Measurements from ENCODE around the gene AZIN2. TPM values are rescaled to one million over a fixed set of nuclear protein-coding genes. Genes with fewer than 3 reads are reported as not detected.
A peak's percentile ranks its signal among the peaks of the same experiment; 100 is the strongest.
"Not testable (repeated sequence)": the region's sequence is repeated elsewhere in the genome, so short reads cannot be mapped to it uniquely, and the experiment has no call there.

AZIN2 gene
- total RNA-seq, 1 donor from 2014 or later, result 6.2 TPM

DNA sequence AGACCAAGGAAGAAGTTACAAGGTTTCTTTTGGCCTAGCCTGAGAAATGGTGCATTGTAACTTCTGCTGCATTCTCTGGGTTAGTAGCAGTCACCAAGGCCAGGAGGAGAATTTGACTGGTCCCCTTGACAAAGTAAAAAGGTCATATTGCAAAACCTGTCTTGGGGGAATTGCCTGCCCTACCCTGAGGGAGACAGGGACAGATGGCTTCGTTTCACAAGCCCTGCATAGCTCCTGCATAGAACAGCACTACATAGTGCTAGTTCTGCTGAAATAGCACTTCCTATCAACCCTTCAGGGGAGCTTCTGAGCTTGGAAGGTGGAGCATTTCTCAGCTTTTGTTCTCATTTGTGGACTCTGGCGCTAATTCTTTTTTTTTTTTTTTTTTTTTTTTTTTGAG is 23.9 kb upstream of the AZIN2 start:
- DNase-seq (ENCODE audit: low spot score), result no peak

DNA sequence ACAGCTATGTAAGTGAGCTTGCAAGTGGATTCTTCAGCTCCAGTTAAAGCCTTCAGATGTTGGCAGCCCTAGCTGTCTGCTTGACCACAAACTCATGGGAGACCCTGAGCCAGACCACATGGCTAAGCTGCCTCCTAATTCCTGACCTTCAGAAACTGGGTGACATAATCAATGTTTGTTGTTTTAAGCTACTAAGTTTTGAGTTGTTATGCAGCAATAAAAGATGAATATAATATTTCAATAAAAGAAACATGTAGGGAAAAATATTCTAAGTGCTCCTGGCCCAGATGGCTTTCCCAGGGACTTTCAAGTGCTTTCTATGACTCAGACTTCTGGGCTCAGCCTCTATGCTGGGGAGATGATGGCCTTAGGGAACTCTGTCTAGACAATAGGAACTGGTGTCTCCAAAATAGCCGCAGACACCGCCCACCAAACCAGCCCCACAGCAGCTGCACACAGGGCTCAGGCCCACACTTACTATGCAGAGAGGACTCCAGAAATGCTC is 20.3 kb upstream of the AZIN2 start:
- DNase-seq (ENCODE audit: low spot score), result peak; percentile 18

DNA sequence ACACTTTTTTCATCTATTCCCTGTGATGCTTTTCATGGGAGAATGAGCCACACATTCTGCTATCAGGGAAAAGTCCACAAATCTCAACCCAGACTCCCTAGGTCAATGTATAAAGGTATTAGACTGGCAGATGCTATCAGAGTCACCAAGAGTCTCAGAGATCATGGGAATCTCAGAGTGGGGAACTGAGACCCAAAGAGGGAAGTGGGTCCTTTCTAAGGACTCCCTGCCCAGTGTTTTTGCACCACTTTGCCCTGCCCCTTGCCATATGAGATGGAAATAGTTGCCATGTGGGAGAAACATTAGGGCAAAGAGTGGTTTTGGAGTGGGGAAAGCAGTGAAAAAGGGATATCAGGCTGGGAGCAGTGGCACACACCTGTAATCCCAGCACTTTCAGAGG is 19.1 kb upstream of the AZIN2 start:
- DNase-seq (ENCODE audit: low spot score), result no peak

DNA sequence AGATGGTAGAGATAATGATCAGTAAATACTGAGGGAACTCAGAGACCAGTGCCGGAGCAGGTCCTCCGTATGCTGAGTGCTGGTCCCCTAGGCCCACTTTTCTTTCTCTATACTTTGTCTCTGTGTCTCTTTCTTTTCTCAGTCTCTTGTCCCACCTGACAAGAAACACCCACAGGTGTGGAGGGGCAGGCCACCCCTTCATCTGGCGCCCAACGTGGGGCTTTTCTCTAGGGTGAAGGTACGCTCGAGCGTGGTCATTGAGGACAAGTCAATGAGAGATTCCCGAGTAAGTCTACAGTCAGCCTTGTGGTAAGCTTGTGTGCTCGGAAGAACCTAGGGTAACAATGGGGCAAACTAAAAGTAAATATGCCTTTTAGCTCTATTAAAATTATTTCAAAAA is 16.7 kb upstream of the AZIN2 start:
- not testable (repeated sequence) for DNase-seq (ENCODE audit: low spot score)

DNA sequence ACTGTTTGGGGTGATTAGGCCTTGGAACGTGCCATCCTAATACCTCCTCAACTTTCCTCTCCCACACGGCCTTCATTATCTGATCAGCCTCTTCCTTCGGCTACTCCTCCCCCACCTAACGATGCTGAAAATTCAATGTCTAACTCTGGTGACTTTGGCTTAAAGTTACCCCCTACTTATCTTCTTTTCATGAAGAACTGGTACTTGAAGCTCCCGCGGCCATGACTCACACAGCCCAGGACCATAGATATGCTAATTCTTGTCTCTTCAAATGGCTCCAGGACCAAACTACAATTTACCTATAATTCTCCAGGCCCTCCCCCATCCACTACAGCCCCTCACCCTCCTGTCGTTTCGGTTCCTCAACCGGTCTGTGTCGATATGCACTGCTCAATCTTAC is 15.7 kb upstream of the AZIN2 start:
- DNase-seq (ENCODE audit: low spot score), result no peak

DNA sequence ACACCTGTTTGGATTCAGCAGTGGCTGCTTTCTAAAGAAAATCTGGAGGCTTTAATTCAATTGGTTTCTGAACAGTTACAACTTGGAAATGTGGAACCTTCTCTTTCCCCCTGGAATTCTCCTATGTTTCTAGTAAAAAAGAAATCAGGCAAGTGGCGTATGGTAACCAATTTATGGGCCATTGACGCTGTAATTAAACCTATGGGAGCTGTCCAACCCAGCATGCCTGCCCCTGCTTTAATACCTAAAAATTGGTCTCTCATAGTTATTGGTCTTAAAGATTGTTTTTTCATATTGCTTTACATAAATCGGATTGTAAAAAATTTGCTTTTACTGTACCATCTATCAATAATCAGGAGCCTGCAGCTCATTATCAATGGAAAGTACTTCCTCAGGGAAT is 14.5 kb upstream of the AZIN2 start:
- DNase-seq (ENCODE audit: low spot score), result not testable (repeated sequence)

DNA sequence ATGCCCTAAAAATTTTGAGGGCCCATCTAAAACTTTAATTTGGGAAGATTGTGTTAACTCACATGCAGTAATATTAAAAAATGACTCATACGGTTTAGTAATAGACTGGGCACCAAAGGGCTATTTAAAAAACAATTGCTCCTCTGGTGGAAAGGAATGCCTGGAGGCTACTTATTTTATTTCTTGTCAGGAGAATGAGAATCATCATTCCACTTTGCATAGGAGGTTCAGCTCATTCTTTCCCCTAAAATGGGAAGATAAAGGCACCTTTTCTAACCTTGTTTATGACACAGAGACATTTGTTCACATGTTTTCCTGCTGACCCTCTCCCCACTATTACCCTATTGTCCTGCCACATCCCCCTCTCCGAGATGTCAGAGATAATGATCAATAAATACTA is 12.8 kb upstream of the AZIN2 start:
- not testable (repeated sequence) for DNase-seq (ENCODE audit: low spot score)

DNA sequence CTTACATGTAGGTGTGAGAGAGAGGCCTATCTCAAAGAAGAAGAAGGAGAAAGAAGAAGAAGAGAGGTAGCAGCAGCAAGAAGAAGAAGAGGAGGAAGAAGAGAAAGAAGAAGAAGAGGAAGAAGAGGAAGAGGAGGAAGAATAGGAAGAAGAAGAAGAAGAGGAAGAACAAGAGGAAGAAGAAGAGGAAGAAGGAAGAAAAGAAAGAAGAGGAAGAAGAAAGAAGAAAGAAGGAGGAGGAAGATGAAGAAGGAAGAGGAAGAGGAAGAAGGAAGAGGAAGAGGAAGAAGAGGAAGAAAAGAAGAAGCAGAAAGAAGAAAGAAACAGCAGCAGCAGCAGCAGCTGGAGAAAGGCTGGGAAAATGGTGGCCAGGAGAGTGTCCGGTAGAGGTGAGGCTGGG is 10.3 kb upstream of the AZIN2 start:
- DNase-seq (ENCODE audit: low spot score), result no peak

DNA sequence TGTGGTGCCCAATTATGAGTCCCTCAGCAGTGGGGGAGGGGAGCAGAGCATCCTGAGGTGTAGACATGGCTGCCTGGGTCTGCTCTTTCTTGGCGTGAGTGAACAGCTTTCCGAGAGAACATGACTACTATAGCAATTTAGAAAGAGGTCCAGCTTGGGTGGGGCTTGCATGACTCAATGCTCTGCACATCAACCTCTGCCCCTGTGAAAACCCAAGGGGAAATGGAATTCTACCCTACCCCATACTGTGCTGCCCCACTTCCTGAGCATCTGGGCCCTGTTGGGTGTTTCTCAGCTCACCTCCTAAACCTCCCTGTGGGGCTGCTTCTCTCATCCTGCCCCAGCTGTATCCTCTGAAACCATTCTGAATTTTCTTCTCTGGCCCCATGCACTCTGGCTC is 8.2 kb upstream of the AZIN2 start:
- DNase-seq (ENCODE audit: low spot score), result no peak

DNA sequence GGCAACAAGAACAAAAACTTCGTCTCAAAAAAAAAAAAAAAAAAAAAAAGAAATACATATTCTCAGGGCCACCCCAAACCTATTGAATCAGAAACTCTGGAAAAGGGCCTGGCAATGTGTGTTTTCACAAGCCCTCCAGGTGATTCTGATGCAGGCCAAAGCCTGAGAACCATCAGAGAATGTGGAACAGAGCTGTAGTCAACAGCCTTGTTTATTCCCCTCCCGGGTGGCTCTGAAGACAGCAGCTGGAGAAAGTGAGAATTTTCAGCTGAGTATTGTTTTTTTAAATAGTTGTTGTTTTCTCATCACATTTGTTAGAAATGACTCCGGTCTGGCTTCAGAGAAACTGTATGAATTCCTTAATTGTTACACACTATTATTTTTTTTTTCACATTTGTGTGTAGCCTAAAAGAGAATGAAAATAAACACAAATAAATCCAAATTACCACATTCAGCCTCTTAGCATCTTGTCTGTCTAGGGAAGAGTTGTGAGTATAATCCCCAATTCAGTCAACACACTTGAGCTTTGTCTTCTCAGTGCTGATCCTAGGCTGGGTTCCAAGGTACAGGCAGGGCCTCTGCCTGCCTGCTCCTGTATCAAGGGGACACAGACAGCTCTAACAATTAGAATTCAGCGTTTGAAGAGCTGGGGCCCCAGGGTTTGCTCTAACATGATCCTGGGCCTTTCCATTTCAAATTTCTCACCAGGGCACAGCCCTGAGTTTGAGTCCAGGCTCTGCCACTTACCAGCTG is 6.6 kb upstream of the AZIN2 start:
- DNase-seq (ENCODE audit: low spot score), result no peak

DNA sequence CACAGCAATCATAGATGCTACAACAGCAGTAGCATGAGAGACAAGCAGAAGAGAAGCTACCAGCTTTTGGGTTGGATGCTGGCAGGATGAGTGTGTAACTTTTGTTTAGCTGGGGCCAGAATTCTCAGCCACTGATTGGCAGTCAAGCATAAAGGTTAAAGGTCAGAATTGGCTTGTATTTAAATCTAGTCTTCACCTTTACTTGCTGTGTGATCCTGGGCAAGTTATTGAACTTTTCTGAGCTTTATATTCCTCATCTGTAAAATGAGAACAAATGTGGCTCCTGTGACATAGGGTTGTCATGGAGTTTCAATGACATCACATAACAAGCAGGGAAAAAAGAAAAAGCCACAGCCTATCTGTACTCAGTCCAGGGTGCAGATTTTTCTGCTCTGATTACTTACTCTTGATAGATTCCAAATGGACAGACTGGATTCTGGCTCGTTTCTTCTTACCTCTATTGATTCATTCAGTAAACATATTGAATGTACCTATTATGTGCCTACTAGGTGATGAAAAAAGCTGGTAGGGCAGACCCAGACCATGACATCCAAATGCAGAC is 2.8 kb upstream of the AZIN2 start:
- no peak for DNase-seq (ENCODE audit: low spot score)

DNA sequence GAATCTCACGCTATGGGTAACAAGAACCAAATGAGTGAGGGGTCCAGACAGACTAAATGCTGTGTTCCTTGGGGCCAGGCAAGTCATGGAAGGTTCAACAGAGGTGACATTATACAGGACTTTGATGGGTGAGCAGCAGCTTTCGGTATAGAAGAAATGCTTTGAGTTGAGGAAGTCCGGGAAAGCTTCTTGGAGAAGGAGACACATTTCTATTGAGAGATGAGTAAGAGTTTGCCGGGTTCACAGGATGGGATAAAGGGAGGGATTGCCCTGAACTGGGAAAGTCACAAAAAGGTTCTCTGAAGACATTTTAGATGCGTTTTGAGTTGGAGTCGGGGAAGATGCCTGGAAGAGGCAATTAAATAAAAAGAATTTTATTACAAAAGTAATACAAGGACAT is 580 bp upstream of the AZIN2 start:
- DNase-seq (ENCODE audit: low spot score), result no peak

DNA sequence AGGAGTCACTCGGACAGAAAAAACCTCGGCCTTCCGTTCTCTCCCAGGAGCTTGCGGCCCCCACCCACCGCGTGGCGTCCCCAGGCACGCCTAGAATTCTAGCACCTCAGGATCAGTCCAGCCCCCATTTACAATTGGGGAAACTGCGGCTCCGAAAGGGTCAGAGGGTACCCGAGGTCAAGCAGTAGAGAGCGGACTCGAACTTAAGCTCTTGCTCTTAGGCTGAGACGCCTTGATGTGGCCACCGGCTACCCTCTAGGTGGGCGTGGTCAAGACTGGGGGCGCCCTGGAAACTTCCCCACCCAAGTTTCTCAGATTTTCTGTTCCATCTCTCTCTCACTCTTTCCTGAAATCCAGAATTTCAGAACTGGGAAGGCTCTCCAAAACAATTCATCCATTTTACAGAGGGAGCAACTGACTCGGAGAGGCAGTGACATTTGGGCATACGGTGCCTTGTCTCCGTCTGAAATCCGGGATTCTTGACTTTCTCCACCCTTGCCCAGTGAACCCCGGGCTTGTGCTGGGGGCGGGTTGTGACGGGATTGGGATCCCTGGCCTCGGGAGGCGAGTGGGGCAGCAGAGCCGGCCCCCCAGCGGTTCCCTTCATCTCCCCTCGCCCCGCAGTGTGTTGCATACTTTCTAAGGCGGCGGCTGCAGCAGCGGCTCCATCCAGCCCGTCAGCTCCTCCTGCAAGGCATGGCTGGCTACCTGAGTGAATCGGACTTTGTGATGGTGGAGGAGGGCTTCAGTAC is 777 bp downstream of the AZIN2 start:
- DNase-seq (ENCODE audit: low spot score), result no peak

DNA sequence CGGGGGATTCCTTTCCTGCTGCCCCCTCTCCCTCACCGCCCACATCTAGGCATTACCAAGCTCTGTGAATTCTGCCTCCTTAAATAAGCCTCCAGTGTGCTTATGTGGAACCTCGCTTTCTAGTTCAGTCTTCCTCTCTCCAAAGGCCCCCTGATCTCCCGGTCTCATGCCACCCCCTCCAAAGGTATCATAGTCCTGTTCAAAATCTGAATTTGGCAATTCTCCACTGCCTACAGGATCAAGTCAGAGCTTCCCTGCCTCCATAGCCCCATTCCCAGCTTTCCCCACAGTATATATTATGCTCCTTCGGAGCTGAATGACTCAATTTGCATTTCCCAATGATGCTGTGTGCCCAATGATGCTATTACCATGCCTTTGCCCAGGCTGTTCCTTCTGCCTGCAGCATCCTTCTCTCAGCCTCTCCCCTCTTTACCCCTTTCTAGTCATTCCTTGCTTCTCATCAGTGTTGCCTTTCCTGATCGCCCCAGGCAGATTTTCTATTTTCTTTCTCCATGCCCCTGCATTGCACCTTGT is 1.7 kb downstream of the AZIN2 start:
- no peak for DNase-seq (ENCODE audit: low spot score)

DNA sequence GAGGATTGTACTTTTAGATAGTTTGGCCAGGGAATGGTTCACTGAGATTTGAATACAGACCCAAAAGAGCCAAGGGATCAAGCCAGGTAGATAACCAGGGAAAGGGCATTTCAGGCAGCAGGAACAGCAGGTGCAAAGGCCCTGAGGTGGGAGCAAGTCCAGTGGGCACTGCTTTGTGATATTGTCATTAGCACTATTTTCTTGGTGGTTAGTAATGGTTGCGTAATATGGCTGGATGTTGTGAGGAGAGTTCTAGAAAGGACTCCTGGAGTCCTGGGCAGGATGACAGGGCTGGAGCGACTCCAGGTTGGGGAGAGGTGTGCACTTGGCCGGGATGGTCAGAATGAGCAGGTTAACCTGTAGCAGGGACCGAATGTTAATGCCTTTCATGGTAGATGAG is 4.4 kb downstream of the AZIN2 start:
- no peak for DNase-seq (ENCODE audit: low spot score)

DNA sequence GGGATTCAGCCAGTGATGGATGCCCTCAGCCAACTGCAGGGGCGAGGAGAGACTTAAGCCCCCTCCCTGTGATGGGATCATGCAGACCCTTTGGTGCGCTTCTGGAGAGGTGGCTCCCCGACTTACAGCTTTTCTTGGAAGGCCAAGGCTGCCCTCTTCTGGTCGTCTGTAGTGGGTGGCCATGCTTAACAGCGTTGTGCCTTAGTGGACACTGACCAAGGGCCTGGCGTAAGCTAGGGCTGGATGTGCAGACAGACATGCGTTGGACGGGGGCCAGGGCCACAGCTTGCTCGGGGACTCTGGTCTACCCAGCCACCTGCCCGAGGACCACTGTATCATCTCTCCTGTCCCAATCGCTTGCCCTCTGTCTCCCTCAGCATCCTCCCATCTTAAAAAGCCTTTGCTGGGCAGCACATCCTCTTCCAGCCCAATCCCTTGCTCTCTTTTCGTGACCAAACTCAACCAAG is 5.5 kb downstream of the AZIN2 start:
- DNase-seq (ENCODE audit: low spot score), result peak; percentile 77

DNA sequence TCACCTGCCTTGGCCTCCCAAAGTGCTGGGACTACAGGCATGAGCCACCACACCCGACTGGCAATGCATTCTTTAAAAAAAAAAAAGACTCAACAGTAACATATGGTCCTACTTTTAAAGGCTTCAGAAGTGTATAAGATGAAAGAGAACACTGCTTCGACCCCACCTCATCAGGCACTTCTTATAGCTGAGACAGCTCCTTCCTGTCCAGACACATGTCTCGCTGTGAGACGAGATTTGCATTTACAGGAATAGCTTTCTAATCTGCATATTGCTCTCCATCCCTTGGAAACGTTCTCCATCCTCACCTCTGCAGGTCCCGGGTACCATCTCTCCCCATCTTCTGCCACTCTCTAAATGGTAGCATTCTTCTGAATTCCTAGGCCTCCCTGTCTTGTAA is 6.7 kb downstream of the AZIN2 start:
- DNase-seq (ENCODE audit: low spot score), result no peak

DNA sequence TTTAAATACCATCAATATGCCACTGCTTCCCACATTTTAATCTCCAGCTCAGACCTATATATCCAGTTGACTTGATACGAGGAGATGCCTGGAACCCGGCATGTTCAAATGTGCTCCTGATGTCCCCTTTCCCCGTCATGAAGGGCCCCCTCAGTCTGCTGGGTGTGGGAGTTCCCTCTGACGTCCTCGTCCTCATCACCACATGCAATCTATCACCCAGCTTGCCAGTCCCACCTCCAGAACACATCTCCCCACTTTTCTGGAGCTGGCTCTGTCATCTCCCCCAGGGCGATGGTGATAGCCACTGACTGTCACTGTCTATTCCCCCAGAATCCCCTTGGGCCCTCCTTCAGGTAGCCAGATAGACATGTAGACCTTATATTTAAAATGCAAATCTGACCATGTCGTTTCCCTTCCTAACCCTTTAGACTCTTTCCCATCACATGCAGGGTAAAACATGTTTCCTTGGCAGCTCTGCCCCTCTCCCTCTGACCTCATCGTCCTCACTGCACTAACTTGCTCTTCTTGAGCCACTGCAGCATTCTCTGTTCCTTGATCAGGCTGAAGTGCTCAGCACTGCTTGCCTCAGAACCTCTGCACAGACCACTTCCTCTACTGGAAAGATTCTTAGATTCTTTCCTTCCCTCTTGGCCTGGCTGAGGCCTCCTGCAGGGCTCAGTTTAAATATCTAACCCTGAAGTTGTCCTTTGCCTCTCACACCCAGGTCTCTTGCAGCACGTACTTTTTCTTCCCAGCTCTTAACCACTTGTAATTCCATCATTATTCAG is 7.4 kb downstream of the AZIN2 start:
- no peak for DNase-seq (ENCODE audit: low spot score)

DNA sequence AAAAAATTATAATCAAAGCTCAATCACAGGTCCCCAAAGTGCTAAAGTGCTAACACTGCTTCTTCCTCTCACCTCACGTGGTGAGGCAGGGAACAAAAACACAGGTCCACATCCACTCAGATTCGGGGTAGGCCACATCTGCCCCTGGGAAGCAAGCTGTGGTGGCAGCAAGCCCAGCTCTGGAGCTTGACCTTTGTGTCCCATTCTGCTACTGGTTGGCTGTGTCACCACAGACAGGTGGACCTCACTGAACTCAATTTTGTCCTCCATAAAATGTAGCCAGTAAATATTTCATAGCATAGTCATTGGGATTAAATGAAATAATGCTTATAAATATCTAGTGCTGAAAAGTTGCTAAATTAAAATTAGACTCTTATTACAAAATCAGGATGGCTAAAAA is 8.5 kb downstream of the AZIN2 start:
- DNase-seq (ENCODE audit: low spot score), result no peak

DNA sequence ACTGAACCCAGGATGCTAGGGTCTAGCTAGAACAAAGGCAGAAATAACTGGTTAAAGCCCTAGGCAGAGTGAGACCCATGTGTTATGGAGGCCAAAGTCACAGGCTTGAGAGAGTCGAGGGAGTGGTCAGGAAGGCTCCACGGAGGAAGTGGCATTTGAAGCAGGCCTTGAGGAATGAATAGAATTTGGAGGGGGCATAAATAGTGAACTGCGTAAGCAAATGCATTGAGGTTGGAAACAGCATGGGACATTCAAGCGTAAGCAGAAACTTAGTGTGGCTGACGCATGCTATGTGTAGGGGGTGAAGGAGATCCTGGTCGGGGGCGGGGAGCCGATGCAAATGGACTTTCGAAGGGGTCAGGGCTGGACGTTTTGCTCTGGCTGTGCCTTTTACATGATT is 11.5 kb downstream of the AZIN2 start:
- DNase-seq (ENCODE audit: low spot score), result no peak

DNA sequence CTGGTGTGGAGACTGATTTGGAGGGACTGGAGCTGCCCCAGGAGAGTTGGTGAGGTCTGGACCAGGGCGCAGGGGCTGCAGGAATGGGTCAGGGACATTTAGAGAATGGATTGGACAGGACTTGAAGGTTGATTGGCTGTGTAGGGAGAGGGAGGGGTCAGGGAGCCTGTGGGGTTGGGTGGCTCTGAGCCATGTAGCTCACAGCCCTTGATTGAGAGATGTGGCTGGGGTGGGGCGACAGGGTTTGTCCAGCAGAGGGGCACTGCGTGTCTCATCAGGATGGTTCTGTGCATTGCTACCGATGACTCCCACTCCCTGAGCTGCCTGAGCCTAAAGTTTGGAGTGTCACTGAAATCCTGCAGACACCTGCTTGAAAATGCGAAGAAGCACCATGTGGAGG is 12.1 kb downstream of the AZIN2 start:
- DNase-seq (ENCODE audit: low spot score), result no peak

DNA sequence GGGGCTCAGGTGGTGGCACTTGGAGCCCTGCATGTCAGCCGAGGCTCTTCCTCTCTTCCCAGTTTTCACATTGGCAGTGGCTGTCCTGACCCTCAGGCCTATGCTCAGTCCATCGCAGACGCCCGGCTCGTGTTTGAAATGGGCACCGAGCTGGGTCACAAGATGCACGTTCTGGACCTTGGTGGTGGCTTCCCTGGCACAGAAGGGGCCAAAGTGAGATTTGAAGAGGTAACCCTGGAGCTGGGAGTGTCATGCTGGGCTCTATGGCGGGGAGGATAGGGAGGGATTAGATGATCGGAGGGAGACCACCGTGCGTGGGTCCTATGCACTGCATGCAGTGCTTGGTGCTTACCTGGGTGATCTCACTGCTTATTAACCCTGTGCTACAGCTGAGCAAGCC is 13.5 kb downstream of the AZIN2 start:
- DNase-seq (ENCODE audit: low spot score), result no peak

All from mucosa of gallbladder (tissue), 1 donor.